Islet precursor cell (in vitro differentiated cells): ENCODE data around the gene VPS26C.

Source experiments
- DNase-seq: peaks from one replicate; pipeline ENCODE4 v3.0.0-alpha.2; 2018

Gene VPS26C

DNA sequence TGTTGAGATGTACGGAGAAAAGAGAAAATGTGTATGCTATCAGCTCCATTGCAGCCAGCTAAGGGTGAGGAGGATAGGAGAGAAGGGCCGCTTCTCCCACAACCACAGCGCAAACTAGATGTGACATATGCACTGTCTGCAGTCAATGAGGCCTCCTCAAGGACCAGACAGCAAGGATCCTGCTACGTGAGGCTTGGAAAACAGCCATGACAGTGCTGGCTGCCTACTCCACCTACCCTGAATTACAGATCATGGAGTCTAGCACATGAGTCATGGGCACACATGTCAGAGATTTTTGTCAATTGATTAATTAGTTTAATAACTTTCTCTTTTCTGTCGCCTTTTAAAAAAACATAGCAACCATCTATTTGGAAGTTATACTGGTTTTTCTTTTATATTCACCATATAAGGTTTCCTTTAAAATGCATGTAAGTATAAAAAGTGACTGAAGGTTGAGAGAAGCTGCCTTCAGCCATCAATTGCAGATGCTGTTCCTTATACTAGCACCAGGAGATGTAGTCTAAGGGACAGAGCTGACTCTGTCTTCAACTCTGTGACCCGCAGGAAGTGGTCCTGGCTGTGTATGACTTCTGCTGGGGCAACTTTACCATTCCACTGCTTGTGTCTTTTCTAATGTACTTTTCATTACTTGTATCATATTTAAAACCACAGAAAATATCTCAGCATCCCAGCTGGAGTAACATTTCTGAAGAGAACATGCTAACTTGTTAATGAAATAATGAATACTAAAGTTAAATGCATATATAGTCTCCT is 3.1 kb downstream of the VPS26C start:
- no peak for DNase-seq

DNA sequence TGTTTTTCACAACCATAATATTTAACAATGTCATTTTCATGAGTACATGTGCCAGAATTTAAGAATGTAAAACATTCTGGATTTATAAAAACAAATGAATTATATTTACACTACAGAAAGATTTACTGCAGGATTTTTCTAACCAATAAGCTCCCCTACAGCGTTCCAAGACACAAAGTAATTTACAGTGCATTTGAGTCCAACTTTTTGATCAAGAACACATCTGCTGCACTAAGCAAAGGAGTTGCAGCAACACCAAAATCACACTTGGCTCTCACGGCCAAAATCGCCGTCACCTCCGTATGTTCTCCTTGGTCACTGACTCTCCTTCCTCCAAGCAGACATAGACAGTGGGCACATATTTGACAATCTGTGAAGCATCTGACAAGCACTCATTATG is 7.7 kb downstream of the VPS26C start:
- DNase-seq: no peak

DNA sequence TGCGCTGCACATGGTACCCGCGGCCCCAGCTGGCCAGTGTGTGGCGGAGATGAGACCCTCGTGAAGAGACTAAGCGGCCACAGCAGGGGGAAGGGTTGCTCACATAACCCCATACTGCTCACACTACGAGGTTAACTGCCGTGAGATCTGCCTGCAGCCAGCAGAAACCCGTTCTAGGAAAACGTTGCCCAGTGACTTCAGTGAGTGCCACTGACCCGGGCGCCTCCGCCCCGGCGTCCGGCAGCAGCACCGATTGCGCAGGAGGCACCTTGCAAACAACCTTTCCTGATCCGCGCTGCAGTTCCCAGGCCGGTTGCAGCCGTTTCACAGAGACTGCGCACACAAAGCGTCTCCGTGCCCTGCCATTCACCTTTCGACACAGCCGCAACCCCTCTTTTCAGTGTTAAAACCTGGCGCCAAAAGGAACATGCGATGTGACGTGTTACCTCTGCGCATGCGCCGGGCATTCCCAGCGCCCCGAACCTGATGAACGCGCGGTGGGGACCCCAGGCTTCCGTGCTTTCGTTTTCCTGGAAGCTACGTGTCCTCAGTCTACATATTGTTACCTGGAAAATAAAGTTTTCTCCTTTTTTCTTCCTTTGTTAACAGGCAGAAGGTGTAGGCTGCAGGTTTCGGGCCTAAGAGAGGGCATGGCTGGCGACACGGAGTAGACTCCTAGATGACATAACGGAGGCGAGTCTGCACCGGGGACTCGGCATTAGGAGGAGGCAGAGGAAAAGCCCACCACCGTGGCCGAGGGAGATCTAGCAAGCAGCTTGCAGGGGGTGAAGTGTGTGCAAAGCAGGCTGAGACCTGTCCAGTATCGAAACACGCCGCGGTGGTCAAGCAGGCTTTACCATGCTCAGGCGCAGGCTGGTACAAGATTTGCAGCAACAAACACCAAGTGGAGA is 8.9 kb downstream of the VPS26C start:
- DNase-seq: peak; percentile 78

- DNase-seq: no peak
Measured at GRCh38 chr21:37257511-37257966, 9.6 kb downstream of the VPS26C start.

GRCh38 chr21:37253991-37254390 is 13.1 kb downstream of the VPS26C start:
- DNase-seq: no peak

- DNase-seq: no peak
Measured at GRCh38 chr21:37251294-37251634, 15.9 kb downstream of the VPS26C start.

DNA sequence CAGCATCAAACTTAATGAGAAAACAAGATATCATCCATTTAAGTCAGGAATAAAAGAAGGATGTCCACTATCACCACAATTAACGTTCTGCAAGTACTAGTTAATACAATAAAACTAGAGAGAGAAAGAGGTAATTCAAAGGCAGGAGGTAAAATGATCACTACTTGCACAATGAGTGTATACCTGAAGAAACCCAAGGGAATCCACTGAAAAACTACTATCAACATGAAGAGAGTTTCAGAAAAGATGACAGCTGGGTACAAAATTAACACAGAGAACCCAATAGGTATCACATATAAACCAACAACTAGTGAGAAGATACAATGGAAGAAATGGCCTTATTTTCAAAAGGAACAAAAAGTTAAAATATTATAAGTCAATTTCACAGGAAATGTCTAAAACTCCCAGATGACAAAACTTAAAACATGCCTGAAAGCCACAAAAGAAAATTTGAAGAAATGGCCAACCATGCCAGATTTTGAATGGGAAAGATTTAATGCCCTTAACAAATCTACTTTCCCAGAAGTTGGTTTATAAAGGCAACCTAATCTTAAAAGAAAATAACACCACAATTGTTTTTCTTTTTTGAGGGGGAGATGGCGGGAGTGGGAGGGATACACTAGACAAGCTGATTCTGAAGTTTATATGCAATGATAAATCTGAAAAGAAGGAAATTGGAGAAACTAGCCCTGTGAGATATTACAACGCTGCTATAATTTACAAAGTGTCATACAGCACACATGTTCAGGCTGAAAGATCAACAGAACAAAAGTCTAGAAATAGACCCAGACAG is 17.8 kb downstream of the VPS26C start:
- DNase-seq: no peak

DNA sequence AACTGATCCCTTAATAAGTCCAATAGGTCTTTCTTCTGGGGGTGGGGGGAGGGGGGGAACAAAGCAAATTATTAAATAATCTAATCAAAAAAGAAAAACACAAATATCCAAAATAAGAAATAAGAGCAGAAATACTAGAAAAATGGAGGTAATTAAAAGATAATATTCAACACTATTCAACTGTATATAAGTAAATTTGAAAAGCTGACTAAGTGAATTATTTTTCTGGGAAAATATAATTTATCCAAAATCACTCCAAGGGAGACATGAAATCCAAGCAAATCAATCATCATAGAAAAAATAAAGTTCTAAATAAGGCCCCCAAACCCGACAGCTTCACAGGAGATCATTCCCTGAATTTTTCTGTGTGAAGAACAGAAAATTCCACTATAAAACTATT is 18.8 kb downstream of the VPS26C start:
- DNase-seq: no peak

GRCh38 chr21:37245151-37245550 is 22.0 kb downstream of the VPS26C start:
- DNase-seq: no peak

DNA sequence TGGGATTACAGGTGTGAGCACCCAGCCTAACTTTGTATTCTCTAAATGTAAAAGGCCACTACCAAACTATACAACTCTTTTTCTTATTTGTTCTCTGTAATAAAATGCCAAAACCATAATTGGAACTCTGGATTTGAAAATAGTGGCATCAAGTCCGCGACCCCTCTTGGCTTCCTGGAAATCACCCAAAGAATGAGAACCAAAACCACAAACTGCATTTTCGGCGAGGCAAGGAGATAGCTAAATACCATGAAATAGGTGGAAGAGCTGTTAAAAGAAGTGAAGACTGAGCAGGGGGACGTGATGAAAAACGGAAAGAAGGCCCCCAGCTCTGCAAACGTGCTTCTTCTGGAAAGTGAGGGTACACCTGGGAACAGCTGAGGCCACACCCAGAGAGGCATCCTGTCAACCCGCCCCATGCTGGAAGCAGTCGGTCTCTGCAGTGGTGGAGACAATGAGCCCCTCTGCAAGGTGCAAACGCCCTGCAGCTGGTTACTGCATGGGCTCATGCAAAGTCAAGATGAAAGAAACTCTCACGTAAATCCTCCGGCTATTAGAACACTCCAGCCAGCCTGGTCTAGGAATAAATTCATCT is 22.5 kb downstream of the VPS26C start:
- DNase-seq: no peak

DNA sequence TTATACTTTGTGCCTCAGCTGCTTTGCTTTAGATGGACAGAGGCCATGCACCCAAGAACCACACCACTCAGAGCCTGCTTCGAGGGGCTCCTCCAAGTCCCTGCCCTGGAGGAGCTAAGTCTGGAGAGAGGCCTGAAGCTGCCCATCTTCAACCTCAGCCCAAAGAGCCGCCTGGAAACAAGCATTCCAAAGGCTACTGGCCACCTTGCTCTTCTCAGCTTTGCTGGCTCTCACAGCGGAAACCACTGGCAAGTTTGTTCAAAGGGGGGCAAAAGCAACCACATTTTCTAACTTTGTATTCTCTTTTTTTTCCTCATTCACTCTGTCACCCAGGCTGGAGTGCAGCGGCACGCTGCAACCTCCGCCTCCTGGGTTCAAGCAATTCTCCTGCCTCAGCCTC is 23.2 kb downstream of the VPS26C start:
- DNase-seq: no peak

DNA sequence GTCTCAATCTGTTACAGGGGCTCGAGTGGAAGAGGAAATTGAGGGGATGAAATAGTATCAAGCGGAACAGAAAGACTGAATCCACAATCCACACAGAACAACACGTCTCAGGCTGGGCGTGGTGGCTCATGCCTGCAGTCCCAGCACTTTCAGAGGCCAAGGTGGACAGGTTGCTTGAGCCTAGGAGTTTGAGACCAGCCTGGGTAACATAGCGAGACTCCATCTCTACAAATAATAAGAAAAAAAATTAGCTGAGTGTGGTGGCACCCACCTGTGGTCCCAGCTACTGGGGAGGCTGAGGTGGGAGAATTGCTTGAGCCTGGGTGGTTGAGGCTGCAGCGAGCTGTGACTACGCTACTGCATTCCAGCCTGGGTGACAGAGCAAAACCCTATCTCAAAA is 25.7 kb downstream of the VPS26C start:
- no peak for DNase-seq

- no peak for DNase-seq
Measured at GRCh38 chr21:37240978-37241377, 26.2 kb downstream of the VPS26C start.

DNA sequence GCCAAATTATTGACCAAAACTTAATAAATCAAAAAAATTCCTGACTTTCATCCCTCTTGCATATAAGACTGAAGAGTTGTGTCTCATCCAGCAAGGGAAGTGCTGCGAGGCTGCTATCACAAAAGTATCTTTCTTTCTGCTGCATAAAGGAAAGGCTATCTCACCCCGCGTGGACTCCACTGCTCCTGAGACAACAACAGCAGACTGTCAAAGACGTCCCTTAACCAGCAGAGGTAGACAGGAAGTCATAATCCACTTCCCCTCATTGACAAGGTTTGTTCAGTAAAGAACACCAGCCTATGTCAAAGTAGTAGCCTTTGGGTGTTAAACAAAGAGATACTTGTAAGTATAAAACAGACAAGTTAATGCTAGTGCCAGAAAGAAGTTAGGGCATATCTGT is 29.4 kb downstream of the VPS26C start:
- DNase-seq: no peak

GRCh38 chr21:37237346-37237745 is 29.8 kb downstream of the VPS26C start:
- DNase-seq: no peak

- no peak for DNase-seq
Measured at GRCh38 chr21:37233551-37234146, 33.5 kb downstream of the VPS26C start.

GRCh38 chr21:37232274-37233018 is 34.7 kb downstream of the VPS26C start:
- DNase-seq: no peak

- DNase-seq: no peak
Measured at GRCh38 chr21:37231671-37232070, 35.5 kb downstream of the VPS26C start.

DNA sequence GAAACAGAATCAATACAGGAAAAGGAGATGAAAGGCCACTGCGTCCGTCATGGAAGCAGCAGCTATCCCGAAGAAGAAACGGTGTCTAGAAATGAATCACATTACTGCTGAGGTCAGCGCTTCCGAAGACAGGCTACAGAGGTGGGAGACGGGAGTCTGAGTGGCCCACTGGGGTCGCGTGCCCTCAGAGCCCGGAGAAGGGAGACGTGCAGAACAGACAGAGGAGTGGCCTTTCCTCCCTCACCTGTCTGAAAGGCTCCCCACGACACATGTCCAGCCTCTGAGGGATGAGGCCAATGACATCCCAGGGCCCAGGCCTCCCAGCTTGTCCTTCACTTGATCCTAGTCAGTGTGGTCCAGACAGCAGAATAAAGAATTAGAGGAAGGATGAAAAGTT is 35.9 kb downstream of the VPS26C start:
- DNase-seq: no peak

GRCh38 chr21:37230632-37231248 is 36.4 kb downstream of the VPS26C start:
- no peak for DNase-seq

GRCh38 chr21:37228003-37228400 is 39.1 kb downstream of the VPS26C start:
- DNase-seq: peak; percentile 29
